AG04449 (cell line): Measurements from ENCODE around the gene TMEM52.
"Not testable (repeated sequence)": the region's sequence is repeated elsewhere in the genome, so short reads cannot be mapped to it uniquely, and the experiment has no call there.

Source experiments
- CTCF ChIA-PET: fragments of 350-600 bp; formaldehyde crosslinking; extraction: SDS; loops from one replicate; lab custom pipeline; 2021; ENCODE audit warnings: antibody characterized with exemption; lab: Yijun Ruan, JAX
- POLR2A ChIA-PET: fragments of 400-600, 350-600 bp; formaldehyde crosslinking; extraction: SDS; loops from one replicate; lab custom pipeline; 2020; ENCODE audit warnings: antibody characterized with exemption, inconsistent platforms; lab: Yijun Ruan, JAX
- DNase-seq: peaks from one replicate; pipeline ENCODE4 v3.0.0-alpha.2; 2010; ENCODE audit warnings: low read depth, low spot score
- H3K4me3 ChIP-seq: 2 replicates; pipeline ENCODE4 v1.5.1; 2011; ENCODE audit warnings: low read depth, mild to moderate bottlenecking, control low read depth, low read length
- TF ChIP-seq, protein P1 (sequence below): IDR thresholded peaks from one replicate; pipeline ENCODE4 v1.5.1; 2011; ENCODE audit warnings: mild to moderate bottlenecking, moderate library complexity, low read length, control low read depth, inconsistent platforms; ENCODE audit not compliant: insufficient read depth; ENCODE audit errors: missing control alignments

Gene TMEM52

DNA sequence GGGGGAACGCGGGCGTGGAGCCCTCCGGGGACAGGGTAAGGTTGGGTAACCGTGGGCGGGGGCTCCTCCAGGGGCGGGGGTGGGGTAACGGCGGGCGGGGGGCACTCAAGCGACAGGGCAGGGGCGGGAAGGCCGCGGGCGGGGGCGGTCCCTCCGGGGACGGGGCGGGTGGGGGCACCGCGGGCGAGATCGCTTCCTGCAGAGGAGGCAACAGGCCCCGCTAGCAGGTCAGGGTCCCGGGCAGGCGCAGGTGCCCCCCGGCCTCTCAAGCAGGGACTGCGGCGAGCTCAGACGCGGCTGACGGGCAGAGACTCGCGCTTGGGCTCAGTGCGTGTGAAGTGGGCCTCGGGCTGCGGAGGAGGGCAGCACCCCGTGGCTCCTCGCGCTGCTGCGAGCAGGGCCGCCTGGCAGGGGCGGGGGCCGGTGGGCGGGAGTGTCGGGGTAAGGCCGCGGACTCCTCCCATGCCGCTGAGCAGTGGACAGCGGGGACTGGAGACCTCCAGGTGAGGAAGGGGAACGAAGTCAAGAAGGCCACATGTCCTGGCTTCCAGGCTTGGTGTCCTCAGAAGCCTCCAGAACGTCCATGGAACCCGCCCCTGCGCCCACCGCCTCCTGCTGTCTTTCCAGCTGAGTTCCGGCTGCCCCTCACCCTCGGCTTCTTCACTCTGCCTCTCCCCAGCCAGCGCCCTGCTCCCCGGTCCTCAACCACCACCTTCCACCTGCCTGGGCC lies 27.6 kb downstream of the TMEM52 start:
- POLR2A ChIA-PET = interaction anchor here (1.0 kb wide), 1 partner anchor 18 kb away, joined by 4 read pairs; no protein-coding TSS in a partner anchor
- TF ChIP-seq, protein P1, sequence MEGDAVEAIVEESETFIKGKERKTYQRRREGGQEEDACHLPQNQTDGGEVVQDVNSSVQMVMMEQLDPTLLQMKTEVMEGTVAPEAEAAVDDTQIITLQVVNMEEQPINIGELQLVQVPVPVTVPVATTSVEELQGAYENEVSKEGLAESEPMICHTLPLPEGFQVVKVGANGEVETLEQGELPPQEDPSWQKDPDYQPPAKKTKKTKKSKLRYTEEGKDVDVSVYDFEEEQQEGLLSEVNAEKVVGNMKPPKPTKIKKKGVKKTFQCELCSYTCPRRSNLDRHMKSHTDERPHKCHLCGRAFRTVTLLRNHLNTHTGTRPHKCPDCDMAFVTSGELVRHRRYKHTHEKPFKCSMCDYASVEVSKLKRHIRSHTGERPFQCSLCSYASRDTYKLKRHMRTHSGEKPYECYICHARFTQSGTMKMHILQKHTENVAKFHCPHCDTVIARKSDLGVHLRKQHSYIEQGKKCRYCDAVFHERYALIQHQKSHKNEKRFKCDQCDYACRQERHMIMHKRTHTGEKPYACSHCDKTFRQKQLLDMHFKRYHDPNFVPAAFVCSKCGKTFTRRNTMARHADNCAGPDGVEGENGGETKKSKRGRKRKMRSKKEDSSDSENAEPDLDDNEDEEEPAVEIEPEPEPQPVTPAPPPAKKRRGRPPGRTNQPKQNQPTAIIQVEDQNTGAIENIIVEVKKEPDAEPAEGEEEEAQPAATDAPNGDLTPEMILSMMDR = no peak
- DNase-seq = no peak
- CTCF ChIA-PET = interaction anchor here (1.0 to 2.0 kb wide), 2 partner anchors 10 to 16 kb away, joined by 3 to 21 read pairs; no protein-coding TSS in a partner anchor
- peak overlapping the region; percentile 79 for H3K4me3 ChIP-seq

DNA sequence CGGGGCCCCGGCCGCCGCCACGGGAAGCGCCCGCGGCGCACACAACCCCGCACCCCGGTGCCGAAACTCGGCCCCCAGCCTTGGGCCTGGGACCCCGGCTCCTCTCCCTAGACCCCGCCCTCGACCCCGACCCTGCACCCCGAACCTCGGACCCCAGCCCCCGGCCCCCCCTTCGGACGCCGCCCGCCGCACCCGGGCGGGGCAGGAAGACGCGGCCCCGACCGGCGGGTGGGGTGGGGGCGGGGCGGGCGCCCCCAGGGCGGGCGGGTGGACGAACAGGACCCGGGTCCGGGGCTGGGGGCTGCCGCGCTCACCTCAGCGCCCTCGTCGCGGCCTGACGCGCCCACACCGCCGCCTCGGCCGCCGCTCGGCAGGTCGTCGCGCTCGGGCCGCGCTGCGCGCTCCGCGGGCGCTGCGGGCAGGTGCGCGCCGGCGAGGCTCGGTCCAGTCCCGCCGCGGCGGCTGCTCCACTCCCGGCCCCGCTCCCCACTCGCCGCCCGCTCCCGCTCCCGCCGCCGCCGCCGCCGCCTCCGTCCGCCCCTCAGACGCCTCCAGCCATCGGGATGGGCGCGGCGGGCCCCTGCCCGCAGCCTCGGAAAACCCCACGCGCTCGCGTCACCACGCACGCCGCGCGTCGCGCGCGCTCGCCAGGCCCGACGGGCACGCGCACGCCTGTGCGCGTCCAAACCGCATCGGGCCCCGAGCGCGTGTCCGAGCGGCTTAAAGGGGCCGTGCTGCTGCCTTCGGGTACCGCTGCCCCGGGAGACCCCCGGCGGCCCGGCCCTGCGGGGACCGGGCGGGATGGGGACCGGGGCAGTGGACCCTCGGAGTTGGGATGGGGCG lies 28.4 kb downstream of the TMEM52 start, which contains the start of gene GNB1:
GNB1 (minus strand) TSS at position 582 of the 843 bp plus-strand sequence. CDS start 65,634 bp downstream, outside the sequence.
- TF ChIP-seq, protein P1 = no peak
- POLR2A ChIA-PET = no interaction called here
- peak within 1 kb of the TSS; percentile 83 for H3K4me3 ChIP-seq
- no peak for DNase-seq
- CTCF ChIA-PET = interaction anchor here (2.0 kb wide), 1 partner anchor 16 kb away, joined by 21 read pairs; no protein-coding TSS in a partner anchor

DNA sequence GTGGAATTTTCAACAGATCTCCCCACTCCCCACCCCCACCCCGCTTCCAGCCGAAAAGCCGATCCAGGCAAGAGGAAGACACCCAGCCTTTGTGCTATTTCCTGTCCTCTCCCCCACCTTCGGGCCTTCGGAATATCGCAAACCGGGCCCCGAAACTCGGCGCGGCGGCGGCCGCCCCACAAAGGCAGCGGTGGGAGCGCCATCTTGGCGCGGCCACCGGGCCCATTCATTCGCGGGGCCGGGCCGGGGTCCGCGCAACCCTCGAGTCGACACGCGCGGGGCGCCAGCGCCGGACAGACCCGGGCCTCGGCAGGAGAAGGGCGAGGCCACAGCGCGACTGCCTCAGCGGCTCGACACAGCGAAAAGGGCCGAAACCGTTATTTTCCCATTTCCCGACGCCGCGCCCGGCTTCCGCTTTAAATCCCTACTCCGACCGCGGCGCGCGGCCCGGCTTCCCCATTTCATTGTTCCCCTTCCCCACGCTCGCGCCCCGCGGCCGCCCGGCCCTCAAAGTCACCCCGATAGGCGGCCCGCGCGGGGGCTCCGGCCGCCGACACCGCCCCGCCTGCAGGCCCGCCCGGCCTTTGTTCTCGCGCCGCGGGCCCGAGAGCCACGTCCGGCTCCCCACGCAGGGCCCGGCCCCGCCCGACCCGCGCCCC lies 29.1 kb downstream of the TMEM52 start:
- no peak for DNase-seq
- TF ChIP-seq, protein P1 = no peak
- ChIA-PET CTCF (interaction anchor here (1.2 kb wide), 1 partner anchor 12 kb away, joined by 4 read pairs; no protein-coding TSS in a partner anchor), POLR2A (no interaction called here)
- peak overlapping the region; percentile 83 for H3K4me3 ChIP-seq

DNA sequence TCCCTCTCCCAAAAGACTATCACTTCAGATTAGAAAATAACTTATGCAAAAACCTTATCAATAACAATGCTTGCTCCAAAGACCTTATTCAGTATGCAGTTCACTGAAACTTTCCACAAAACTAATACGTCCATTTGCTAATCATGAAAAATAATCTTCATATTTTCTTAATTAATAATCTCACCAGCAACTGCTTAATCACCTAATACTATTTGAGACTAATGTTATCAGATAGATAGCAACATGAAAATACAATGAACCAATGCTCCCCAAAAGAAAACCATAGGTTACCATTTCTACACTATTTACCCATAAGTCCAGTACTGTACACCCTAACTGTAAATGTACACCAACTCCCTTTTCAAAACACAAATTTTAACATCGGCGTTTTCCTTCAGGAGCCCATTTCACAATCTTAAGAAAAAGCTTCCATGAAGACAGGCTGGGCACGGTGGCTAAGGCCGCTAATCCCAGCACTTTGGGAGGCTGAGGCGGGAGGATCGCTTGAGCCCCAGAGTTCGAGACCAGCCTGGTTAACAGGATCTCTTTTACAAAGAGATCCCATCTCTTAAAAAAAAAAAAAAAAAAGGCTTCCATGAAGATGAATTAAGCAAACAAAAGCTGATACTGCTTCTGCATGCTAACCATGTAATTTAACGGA lies 29.9 kb downstream of the TMEM52 start:
- DNase-seq = no peak
- CTCF ChIA-PET = interaction anchor here (1.2 to 1.5 kb wide), 2 partner anchors 12 to 17 kb away, joined by 4 read pairs; no protein-coding TSS in a partner anchor

DNA sequence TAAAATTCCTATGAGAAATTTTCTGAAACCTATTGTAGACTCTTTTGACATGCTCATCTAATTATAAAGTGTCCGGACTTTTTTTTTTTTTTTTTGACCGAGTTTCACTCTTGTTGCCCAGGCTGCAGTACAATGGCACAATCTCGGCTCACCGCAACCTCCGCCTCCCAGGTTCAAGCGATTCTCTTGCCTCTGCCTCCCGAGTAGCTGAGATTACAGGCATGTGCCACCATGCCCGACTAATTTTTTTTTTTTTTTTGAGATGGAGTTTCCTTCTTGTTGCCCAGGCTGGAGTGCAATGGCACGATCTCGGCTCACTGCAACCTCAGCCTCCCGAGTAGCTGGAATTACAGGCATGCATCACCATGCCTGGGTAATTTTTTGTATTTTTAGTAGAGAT lies 35.2 kb downstream of the TMEM52 start:
- not testable (repeated sequence) for H3K4me3 ChIP-seq, DNase-seq
- CTCF ChIA-PET = interaction anchor here (1.0 to 1.9 kb wide), 4 partner anchors 13 to 25 kb away, joined by 3 to 6 read pairs (median 3); no protein-coding TSS in a partner anchor
- POLR2A ChIA-PET = interaction anchor here (1.0 kb wide), 1 partner anchor 11 kb away, joined by 3 read pairs; no protein-coding TSS in a partner anchor

More for the DNA sequence above, 29.9 kb downstream of the TMEM52 start:
- TF ChIP-seq, protein P1 = no peak
- peak overlapping the region; percentile 83 for H3K4me3 ChIP-seq
- POLR2A ChIA-PET = interaction anchor here (0.5 kb wide), 1 partner anchor 14 kb away, joined by 4 read pairs; no protein-coding TSS in a partner anchor
